DMS79 (cell line): ENCODE results near the gene CORO2A.
"Not testable (repeated sequence)": the region's sequence is repeated elsewhere in the genome, so short reads cannot be mapped to it uniquely, and the experiment has no call there.

Experiments
- DNase-seq: peaks from one replicate; lab custom pipeline; 2025; lab: John Stamatoyannopoulos, UW

Gene CORO2A

GRCh38 chr9:98191671-98192502, 550 bp downstream of the CORO2A start:
- no peak for DNase-seq

DNA sequence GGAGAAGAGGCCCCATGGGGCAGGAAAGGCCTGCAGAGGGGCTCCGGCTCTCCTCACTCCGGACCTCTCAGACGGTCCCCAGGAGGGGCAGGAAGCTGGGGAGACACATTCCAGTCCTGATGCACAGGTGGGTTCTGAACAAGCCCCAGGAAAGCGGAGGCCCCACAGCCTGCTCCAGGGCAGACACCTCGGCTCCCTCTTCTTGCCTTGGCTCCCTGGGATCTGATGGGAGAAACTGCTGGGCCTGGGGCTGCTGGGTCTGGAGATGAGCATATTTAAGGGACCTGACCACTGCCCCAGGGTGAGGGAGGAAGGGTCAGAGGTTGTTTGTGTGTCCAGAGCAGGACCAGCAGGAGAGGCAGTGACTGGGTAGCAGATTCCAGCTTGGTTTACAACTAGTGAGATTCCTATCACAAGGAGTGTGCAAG, 1.2 kb downstream of the CORO2A start:
- DNase-seq = no peak

- no peak for DNase-seq
Observed at GRCh38 chr9:98190757-98191105, 1.7 kb downstream of the CORO2A start.

- no peak for DNase-seq
Observed at GRCh38 chr9:98189412-98189811, 3.0 kb downstream of the CORO2A start.

DNA sequence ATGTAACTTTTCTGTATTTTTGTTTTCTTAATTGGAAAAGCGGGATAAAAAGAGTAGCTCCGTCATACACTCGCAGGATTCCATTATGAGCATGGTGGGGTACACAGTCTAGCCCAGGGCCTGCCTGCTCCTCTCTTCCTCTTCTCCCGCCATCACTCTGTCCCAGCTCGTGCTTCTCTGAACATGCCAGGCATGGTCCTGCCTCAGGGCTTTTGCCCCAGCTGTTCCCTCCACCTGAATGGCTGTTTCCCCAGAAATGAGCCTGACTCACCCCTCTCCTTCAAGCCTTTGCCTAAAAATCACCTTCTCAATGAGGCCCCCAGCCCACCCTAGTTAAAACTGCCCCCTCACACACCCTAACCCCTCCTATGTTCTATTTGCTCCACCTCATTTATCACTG, 4.5 kb downstream of the CORO2A start:
- no peak for DNase-seq

GRCh38 chr9:98186236-98186635, 6.2 kb downstream of the CORO2A start:
- no peak for DNase-seq

GRCh38 chr9:98185611-98186171, 6.7 kb downstream of the CORO2A start:
- DNase-seq = no peak

- DNase-seq = no peak
Observed at GRCh38 chr9:98185021-98185567, 7.3 kb downstream of the CORO2A start.

DNA sequence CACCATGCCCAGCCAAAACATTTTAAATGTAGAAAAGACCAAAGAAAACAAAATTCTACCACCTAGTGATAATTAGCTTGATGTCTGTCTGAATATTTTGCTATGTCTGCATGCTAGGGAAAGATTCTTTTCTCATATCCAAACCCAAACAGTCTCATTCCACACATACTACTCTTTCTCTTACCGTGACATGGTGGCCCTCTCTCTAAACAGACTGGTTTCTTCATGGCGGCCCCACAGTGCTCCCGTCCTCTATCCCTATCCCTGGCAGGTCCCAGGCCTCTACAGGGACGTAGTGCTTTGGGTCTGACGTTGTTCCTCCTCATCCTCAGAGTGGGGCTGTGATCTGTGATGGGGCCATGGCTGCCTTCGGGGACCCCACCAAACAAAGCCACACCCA, 8.1 kb downstream of the CORO2A start:
- no peak for DNase-seq

GRCh38 chr9:98182889-98183599, 9.4 kb downstream of the CORO2A start:
- no peak for DNase-seq

- no peak for DNase-seq
Observed at GRCh38 chr9:98182069-98182820, 10.2 kb downstream of the CORO2A start.

- no peak for DNase-seq
Observed at GRCh38 chr9:98181746-98182068, 10.7 kb downstream of the CORO2A start.

- no peak for DNase-seq
Observed at GRCh38 chr9:98180996-98181395, 11.4 kb downstream of the CORO2A start.

GRCh38 chr9:98178874-98179850, 13.3 kb downstream of the CORO2A start:
- no peak for DNase-seq

DNA sequence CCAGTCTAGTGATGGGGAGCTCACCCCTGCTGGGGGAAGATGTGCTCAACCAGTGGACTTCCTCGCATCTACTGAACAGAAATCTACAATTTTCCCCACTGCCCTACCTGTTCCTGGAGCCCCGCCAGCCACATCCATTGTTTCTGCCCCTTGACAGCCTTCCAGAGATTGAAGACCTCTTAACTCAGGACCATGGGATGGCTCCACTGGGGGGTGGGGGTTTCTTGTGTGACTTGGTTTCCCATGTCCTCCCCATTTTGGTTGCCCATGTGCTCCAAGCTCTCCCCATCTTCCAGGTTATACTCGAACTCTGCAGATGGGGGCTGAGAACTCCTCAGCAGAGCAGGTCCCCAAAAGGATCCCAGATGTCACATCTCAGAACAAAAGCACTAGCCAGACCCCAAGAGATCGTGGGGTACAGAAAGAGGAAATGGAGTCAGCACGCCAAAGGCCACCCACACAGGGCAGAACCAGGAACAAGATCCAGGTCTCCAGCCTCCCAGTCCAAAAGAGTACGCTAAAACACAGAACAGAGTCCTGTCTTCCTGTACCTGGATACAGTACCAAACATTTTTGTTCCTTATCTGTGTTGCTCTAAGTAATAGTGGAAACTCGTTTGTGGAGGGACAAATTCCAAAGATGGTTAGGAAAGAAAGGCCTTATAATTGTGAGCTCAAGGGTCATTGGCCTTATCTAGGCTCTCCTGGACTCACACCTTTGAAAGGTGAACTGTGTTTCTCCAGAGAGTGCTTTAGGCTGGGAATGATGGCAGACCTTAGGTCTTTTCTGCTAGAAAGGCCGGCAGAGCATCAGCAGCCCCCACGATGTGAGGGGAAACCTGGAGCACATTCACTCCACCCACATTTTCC, 15.8 kb downstream of the CORO2A start:
- DNase-seq = no peak

DNA sequence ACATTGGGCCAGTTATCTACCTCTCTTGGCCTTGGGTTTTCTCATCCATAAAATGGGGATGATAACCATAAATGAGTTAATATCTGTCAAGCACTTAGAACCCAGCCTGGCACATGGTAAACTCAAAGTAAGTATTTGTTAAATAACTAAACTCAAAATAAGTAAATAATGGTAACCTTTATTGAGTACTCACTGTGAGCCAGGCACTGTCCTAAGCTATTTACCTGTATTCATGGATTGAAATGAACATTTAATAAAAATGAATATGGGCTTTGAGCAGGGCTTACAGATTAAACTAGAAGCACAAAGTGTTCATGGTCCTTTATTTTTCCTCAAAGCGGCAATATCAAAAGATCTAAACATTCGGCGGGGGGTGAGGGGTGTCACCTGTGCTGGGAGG, 16.7 kb downstream of the CORO2A start:
- no peak for DNase-seq

GRCh38 chr9:98175028-98175569, 17.3 kb downstream of the CORO2A start:
- no peak for DNase-seq

GRCh38 chr9:98174502-98174918, 17.9 kb downstream of the CORO2A start:
- DNase-seq = not testable (repeated sequence)

DNA sequence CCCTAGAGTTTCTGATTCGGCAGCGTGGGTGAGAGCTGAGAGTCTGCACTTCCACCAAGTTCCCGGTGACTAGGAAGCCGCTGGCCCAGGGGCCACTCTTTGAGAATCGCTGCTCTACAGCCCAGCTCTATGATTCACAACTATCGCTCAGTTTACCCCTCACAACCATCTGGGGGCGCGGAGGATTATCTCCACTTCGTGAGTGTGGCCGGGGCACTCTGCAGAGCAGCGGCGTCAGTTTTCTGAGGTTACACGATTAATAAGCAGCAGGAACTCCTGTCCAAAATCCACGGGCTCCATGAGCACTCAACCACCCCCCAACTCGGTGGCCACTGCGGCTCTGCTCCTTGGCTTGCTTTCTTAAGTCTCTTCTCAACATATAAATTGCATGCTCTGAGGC, 19.3 kb downstream of the CORO2A start:
- no peak for DNase-seq

GRCh38 chr9:98172604-98173003, 19.8 kb downstream of the CORO2A start:
- peak; percentile 86 for DNase-seq
